GM12865 (cell line): ENCODE measurements around the gene HACL1.

ENCODE experiments used
- DNase-seq: peaks from one replicate; pipeline ENCODE4 v3.0.0; 2010; ENCODE audit warnings: low read depth
- H3K4me3 ChIP-seq: 2 replicates; pipeline ENCODE4 v1.5.1; 2011; ENCODE audit warnings: mild to moderate bottlenecking, low read depth, low read length, control low read depth
- CTCF ChIP-seq: IDR thresholded peaks from 2 replicates; pipeline ENCODE4 v1.5.1; 2011; ENCODE audit warnings: low read length, control low read depth, low read depth, inconsistent platforms; ENCODE audit not compliant: insufficient read depth; ENCODE audit errors: missing control alignments

HACL1 gene

GRCh38 chr3:15520185-15520584 is 81.2 kb downstream of the HACL1 start:
- TF ChIP-seq CTCF, result no peak
- H3K4me3 ChIP-seq, result no peak overlapping the region
- no peak for DNase-seq

- no peak overlapping the region for H3K4me3 ChIP-seq
- TF ChIP-seq CTCF, result no peak
- DNase-seq, result no peak
These were observed 82.3 kb downstream of the HACL1 start for GRCh38 chr3:15519096-15519495.

GRCh38 chr3:15514663-15515340 is 86.6 kb downstream of the HACL1 start:
- no peak overlapping the region for H3K4me3 ChIP-seq
- DNase-seq, result no peak
- TF ChIP-seq CTCF, result no peak

- no peak for DNase-seq
- no peak for TF ChIP-seq CTCF
- no peak overlapping the region for H3K4me3 ChIP-seq
These were observed 87.3 kb downstream of the HACL1 start for GRCh38 chr3:15513810-15514662.

- H3K4me3 ChIP-seq, result no peak overlapping the region
- DNase-seq, result no peak
- TF ChIP-seq CTCF, result no peak
These were observed 88.3 kb downstream of the HACL1 start for GRCh38 chr3:15513116-15513515.

GRCh38 chr3:15512166-15512565 is 89.2 kb downstream of the HACL1 start:
- no peak for TF ChIP-seq CTCF
- DNase-seq, result no peak
- no peak overlapping the region for H3K4me3 ChIP-seq
